Astrocyte of the spinal cord (primary cell): ENCODE results near the gene MSLN.

ENCODE experiments used
- DNase-seq: peaks from one replicate; pipeline ENCODE4 v3.0.0; 2011; ENCODE audit warnings: low read depth, low spot score
- H3K4me3 ChIP-seq: 2 replicates; pipeline ENCODE4 v1.5.1; 2011; ENCODE audit warnings: low read depth, mild to moderate bottlenecking, low read length, moderate library complexity
- in situ Hi-C: cut with HindIII; loops from 2 replicates; pipeline ENCODE4 v1.10.0; 2017; ENCODE audit warnings: low sequenced_read_pairs
- TF ChIP-seq, protein P1 (sequence below): IDR thresholded peaks from 2 replicates; pipeline ENCODE4 v1.5.1; 2012; ENCODE audit warnings: low read depth, mild to moderate bottlenecking, low read length, inconsistent platforms

MSLN gene

DNA sequence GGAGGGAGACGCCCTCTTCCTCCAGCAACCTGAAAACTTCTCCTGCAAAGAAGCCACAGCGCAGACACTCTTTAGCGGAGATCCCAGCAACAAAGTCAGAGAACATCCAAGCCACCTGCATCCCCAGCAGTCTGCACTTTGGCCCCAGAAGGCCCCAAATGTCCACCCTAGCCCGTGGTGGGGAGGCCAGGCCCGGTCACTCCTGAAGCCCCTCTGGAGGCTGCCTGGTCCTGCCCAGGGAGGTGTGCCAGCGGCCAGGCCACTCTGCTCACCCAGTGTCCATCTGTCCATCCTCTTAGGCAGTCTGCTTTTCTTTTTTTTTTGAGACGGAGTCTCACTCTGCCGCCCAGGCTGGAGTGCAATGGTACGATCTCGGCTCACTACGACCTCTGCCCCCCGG lies 28.2 kb upstream of the MSLN start:
- in situ Hi-C loops: no loop called here
- TF ChIP-seq, protein P1, sequence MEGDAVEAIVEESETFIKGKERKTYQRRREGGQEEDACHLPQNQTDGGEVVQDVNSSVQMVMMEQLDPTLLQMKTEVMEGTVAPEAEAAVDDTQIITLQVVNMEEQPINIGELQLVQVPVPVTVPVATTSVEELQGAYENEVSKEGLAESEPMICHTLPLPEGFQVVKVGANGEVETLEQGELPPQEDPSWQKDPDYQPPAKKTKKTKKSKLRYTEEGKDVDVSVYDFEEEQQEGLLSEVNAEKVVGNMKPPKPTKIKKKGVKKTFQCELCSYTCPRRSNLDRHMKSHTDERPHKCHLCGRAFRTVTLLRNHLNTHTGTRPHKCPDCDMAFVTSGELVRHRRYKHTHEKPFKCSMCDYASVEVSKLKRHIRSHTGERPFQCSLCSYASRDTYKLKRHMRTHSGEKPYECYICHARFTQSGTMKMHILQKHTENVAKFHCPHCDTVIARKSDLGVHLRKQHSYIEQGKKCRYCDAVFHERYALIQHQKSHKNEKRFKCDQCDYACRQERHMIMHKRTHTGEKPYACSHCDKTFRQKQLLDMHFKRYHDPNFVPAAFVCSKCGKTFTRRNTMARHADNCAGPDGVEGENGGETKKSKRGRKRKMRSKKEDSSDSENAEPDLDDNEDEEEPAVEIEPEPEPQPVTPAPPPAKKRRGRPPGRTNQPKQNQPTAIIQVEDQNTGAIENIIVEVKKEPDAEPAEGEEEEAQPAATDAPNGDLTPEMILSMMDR: no peak
- no peak overlapping the region for H3K4me3 ChIP-seq
- DNase-seq: no peak

GRCh38 chr16:732936-733335 lies 27.6 kb upstream of the MSLN start:
- TF ChIP-seq, protein P1: no peak
- DNase-seq: no peak
- in situ Hi-C loops: no loop called here
- no peak overlapping the region for H3K4me3 ChIP-seq

DNA sequence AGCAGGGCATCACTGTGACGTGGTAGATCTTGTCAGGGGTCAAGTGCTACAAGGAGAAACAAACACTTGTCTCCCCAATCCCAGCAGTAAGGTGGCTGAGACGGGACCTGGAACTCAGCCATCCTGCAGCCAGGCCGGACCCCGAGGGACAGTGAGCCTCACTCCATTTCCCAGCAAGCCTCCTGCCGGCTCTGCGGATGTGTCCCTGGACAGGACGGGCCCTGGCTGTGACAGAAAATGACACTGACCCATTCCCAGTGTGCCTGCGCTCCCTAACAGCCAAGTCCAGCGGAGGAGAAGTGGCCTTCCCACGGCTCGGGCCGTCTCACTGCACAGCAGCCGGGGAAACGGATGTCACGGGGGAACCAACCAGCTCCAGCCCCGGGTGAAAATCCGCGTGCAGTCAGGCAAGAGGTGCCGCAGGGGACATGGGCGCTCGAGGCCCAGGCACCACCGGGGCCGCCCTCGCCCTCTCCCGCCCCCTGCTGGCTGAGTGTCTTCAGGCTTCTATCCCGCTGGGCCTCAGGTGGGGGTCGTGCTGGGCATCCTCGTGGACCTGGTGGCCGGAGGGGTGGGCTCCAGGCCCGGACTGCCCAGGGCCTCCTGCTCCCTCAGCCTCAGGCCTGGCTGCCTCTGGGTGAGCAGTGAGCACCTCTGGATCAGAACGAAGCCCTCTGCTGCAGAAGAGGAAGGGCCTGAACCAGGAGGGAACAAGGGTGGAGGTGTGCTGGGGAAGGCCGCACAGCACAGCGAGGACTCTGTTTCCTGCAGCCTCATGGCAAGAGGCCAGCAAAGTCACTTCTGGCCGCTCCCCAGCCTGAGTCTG lies 26.9 kb upstream of the MSLN start:
- no peak for DNase-seq
- H3K4me3 ChIP-seq: no peak overlapping the region
- TF ChIP-seq, protein P1: peak; percentile 39
- in situ Hi-C loops: no loop called here

DNA sequence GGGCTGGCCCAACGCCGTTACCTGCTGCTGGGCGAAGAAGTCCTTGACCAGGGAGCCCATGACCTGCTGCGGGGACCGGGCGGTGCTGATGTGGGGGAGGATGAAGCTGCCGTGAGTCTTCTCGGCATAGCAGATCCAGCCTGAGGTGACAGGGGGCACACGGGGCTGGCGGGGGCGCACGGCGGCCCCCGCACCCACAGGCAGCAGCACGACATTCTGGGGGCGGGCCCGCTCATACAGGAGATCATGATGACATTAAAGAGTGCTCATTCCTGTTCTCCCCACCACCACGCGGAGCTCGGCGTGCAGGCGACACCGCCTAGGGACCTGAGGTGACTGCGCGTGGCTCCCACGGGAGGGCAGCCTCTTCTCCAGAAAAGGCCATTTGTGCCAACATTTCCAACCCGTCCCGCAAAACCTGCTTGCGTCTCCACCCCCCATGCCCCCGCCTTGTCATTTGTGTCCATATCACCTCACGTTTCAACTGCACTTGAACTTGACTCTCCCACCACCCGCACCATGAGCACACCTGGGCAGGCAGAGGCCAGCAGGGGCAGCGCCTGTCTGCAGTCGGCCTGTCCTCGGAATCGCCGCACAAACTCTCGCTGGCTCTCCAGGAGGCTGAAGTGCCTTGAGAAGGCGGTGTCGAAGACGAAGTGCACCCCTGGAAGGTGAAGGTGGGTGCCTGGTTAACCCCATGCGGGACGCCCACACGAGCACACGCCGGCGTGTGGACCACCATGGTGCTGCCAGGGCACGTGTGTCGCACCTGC lies 26.1 kb upstream of the MSLN start:
- no peak overlapping the region for H3K4me3 ChIP-seq
- in situ Hi-C loops: no loop called here
- TF ChIP-seq, protein P1: no peak

GRCh38 chr16:734981-735881 lies 25.3 kb upstream of the MSLN start:
- H3K4me3 ChIP-seq: no peak overlapping the region
- in situ Hi-C loops: no loop called here

More for the DNA sequence above, 26.1 kb upstream of the MSLN start:
- DNase-seq: no peak

More at GRCh38 chr16:734981-735881, 25.3 kb upstream of the MSLN start:
- DNase-seq: no peak
- TF ChIP-seq, protein P1: no peak
